ENCODE data around the gene OGFOD2.

DNA sequence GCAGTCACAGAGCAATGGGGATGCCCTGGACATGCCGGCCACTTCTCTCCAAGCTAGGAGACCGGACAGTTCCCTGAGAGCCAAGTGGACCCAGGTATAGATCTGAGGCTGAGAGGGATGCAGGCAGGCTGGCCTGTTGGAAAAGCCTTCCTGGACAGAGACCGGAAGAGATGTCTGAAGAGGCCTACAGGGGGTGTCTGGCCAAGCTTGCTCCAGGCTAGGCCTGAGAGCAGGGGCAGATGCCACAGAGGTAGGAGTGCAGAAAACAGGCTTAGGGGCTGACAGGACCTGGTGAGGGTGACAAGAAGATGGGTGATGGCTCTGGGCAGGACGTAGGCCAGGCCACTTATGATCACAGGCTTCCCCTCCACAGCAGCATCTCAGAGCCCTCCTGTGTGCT, 35.6 kb downstream of the OGFOD2 start:
- TF ChIP-seq, protein P1, sequence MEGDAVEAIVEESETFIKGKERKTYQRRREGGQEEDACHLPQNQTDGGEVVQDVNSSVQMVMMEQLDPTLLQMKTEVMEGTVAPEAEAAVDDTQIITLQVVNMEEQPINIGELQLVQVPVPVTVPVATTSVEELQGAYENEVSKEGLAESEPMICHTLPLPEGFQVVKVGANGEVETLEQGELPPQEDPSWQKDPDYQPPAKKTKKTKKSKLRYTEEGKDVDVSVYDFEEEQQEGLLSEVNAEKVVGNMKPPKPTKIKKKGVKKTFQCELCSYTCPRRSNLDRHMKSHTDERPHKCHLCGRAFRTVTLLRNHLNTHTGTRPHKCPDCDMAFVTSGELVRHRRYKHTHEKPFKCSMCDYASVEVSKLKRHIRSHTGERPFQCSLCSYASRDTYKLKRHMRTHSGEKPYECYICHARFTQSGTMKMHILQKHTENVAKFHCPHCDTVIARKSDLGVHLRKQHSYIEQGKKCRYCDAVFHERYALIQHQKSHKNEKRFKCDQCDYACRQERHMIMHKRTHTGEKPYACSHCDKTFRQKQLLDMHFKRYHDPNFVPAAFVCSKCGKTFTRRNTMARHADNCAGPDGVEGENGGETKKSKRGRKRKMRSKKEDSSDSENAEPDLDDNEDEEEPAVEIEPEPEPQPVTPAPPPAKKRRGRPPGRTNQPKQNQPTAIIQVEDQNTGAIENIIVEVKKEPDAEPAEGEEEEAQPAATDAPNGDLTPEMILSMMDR (IDR thresholded peaks at IDR 0.05): no peak
- TF ChIP-seq POLR2A (IDR thresholded peaks at IDR 0.05) (no peak), POLR2AphosphoS5 (IDR thresholded peaks at IDR 0.05) (no peak)
